HCT116 (cell line): ENCODE data around the gene ZBBX. TPM values are rescaled to one million over a fixed set of nuclear protein-coding genes. Genes with fewer than 3 reads are reported as not detected.

Experiments used
- ATAC-seq: fragments of 200-7000 bp; cut with Tn5 transposase; 2 replicates; pipeline ENCODE4 v1.9.1; 2020; ENCODE audit warnings: mild to moderate bottlenecking, moderate library complexity
- BruUV-seq: library from RNA; stranded (reverse); fragments of 400-500 nt; replicated peaks from 2 replicates; lab custom pipeline; 2021; lab: Mats Ljungman, UMichigan
- CTCF ChIA-PET: fragments of 300-600 bp; sonication (Branson Sonifier 250); formaldehyde crosslinking; loops from one replicate; lab custom pipeline; 2021; ENCODE audit warnings: antibody characterized with exemption; lab: Charles Lee
- POLR2A ChIA-PET: fragments of 300-600, 350-600 bp; sonication (Branson Sonifier 250); formaldehyde crosslinking; loops from one replicate; lab custom pipeline; 2021; ENCODE audit warnings: antibody characterized with exemption; lab: Charles Lee
- RAD21 ChIA-PET, 2 experiments: fragments of 300-600 bp; sonication (Branson Sonifier 250); formaldehyde crosslinking; loops; one replicate each; lab custom pipeline; 2023; ENCODE audit warnings: low total read pairs in 2 of 2; ENCODE audit not compliant: uncharacterized antibody in 2 of 2, unreplicated experiment in 2 of 2, low non-redundant PET in 1 of 2; lab: Charles Lee
- DNase-seq: peaks from one replicate; pipeline ENCODE4 v3.0.0-alpha.2; 2010; ENCODE audit warnings: low read depth, low spot score
- H2AFZ ChIP-seq: fragments of 200-600 bp; shearing (Covaris generic), sonication (generic); 2 replicates; pipeline ENCODE4 v1.6.1; 2017; ENCODE audit warnings: low read depth, mixed run types, mixed read lengths, antibody characterized with exemption, low read length; ENCODE audit not compliant: poor library complexity, severe bottlenecking
- H3K27ac ChIP-seq: 2 replicates; pipeline ENCODE4 v1.5.1; 2012; ENCODE audit warnings: low read depth, low read length
- H3K27me3 ChIP-seq: fragments of 200-600 bp; sonication (generic); 2 replicates; pipeline ENCODE4 v1.6.1; 2016; ENCODE audit warnings: mixed run types, low read length, mixed read lengths; ENCODE audit not compliant: insufficient read depth
- H3K36me3 ChIP-seq, 2 experiments: fragments of 200-500 bp in 1 of 2; fragments of 200-600 bp in 1 of 2; sonication (Bioruptor generic) in 1 of 2; sonication (generic) in 1 of 2; 2 replicates each; pipeline versions ENCODE4 v1.5.1 to v1.6.1; 2014 to 2016; ENCODE audit warnings: low read length in 2 of 2, inconsistent platforms in 1 of 2, mixed read lengths in 1 of 2, mixed run types in 1 of 2; ENCODE audit not compliant: insufficient read depth in 2 of 2, control insufficient read depth in 1 of 2
- H3K4me1 ChIP-seq, 2 experiments: fragments of 200-600 bp in 1 of 2; sonication (generic) in 1 of 2; 2 replicates each; pipeline versions ENCODE4 v1.5.1 to v1.6.1; 2012 to 2017; ENCODE audit warnings: low read length in 2 of 2, inconsistent platforms in 1 of 2, mild to moderate bottlenecking in 1 of 2, mixed read lengths in 1 of 2, mixed run types in 1 of 2, moderate library complexity in 1 of 2; ENCODE audit not compliant: insufficient read depth in 2 of 2, control insufficient read depth in 1 of 2
- H3K4me2 ChIP-seq: fragments of 200-600 bp; sonication (generic); 2 replicates; pipeline ENCODE4 v1.6.1; 2017; ENCODE audit warnings: mixed run types, low read length, mixed read lengths
- H3K4me3 ChIP-seq, 2 experiments: fragments of 200-600 bp in 1 of 2; sonication (generic) in 1 of 2; replicated peaks in 1 of 2; 2 replicates each; pipeline ENCODE4 v1.5.1; 2011 to 2016; ENCODE audit warnings: low read length in 2 of 2, control low read depth in 1 of 2, low read depth in 1 of 2, mild to moderate bottlenecking in 1 of 2, mixed read lengths in 1 of 2, mixed run types in 1 of 2
- H3K79me2 ChIP-seq: fragments of 200-600 bp; sonication (generic); 2 replicates; pipeline ENCODE4 v1.6.1; 2017; ENCODE audit warnings: mild to moderate bottlenecking, mixed run types, low read length, moderate library complexity, mixed read lengths; ENCODE audit not compliant: insufficient read depth
- H3K9ac ChIP-seq: fragments of 200-600 bp; sonication (generic); 2 replicates; pipeline ENCODE4 v1.6.1; 2016; ENCODE audit warnings: low read length, mixed read lengths
- H3K9me2 ChIP-seq: fragments of 200-600 bp; sonication (generic), shearing (Covaris generic); 2 replicates; pipeline ENCODE4 v1.6.1; 2017; ENCODE audit warnings: mixed run types, mild to moderate bottlenecking, moderate library complexity; ENCODE audit not compliant: insufficient read depth
- H3K9me3 ChIP-seq, 2 experiments: fragments of 200-500 bp in 1 of 2; fragments of 200-600 bp in 1 of 2; sonication (Bioruptor generic) in 1 of 2; sonication (generic) in 1 of 2; 2 replicates each; pipeline ENCODE4 v1.6.1; 2014 to 2017; ENCODE audit warnings: low read length in 2 of 2, mixed read lengths in 2 of 2, inconsistent platforms in 1 of 2, low read depth in 1 of 2, mild to moderate bottlenecking in 1 of 2, mixed run types in 1 of 2, moderate library complexity in 1 of 2; ENCODE audit not compliant: control insufficient read depth in 1 of 2, insufficient read depth in 1 of 2
- H4K20me1 ChIP-seq: fragments of 200-600 bp; sonication (generic), shearing (Covaris generic); 2 replicates; pipeline ENCODE4 v1.6.1; 2017; ENCODE audit warnings: mixed run types, mild to moderate bottlenecking, moderate library complexity; ENCODE audit not compliant: insufficient read depth
- CBX3 ChIP-seq: IDR thresholded peaks from 2 replicates; pipeline ENCODE4 v1.6.1; 2012; ENCODE audit warnings: low read depth
- CEBPB ChIP-seq: IDR thresholded peaks from 2 replicates; pipeline ENCODE4 v1.6.1; 2012; ENCODE audit warnings: low read depth
- CTCF ChIP-seq, 3 experiments: fragments of 200-600 bp in 1 of 3; sonication (generic) in 1 of 3; IDR thresholded peaks in 2 of 3; conservative IDR thresholded peaks in 1 of 3; 2 replicates each; pipeline ENCODE4 v1.5.1; 2012 to 2017; ENCODE audit warnings: low read depth in 2 of 3, low read length in 2 of 3, antibody characterized with exemption in 1 of 3, borderline replicate concordance in 1 of 3, control low read depth in 1 of 3, mild to moderate bottlenecking in 1 of 3, mixed read lengths in 1 of 3, mixed run types in 1 of 3, moderate library complexity in 1 of 3; ENCODE audit not compliant: insufficient read depth in 1 of 3
- EGR1 ChIP-seq: IDR thresholded peaks from 2 replicates; pipeline ENCODE4 v1.6.1; 2012; ENCODE audit warnings: low read depth
- ELF1 ChIP-seq: IDR thresholded peaks from 2 replicates; pipeline ENCODE4 v1.6.1; 2012; ENCODE audit warnings: low read depth, borderline replicate concordance
- EZH2 ChIP-seq: fragments of 200-600 bp; sonication (generic); IDR thresholded peaks from 2 replicates; pipeline ENCODE4 v1.6.1; 2017; ENCODE audit warnings: antibody characterized with exemption, mixed run types
- EZH2phosphoT487 ChIP-seq: fragments of 200-600 bp; IDR thresholded peaks from 2 replicates; pipeline ENCODE4 v1.6.1; 2018; ENCODE audit warnings: antibody characterized with exemption, borderline replicate concordance
- JUND ChIP-seq: IDR thresholded peaks from 2 replicates; pipeline ENCODE4 v1.6.1; 2012
- POLR2A ChIP-seq: IDR thresholded peaks from 2 replicates; pipeline ENCODE4 v1.7.0; 2011; ENCODE audit warnings: borderline replicate concordance; ENCODE audit not compliant: insufficient read depth, insufficient read length; ENCODE audit errors: extremely low read depth
- POLR2AphosphoS5 ChIP-seq: IDR thresholded peaks from 2 replicates; pipeline ENCODE4 v1.6.1; 2011; ENCODE audit warnings: mild to moderate bottlenecking, low read depth, low read length, moderate library complexity
- RAD21 ChIP-seq: IDR thresholded peaks from 2 replicates; pipeline ENCODE4 v1.6.1; 2012; ENCODE audit warnings: low read depth, mild to moderate bottlenecking
- SP1 ChIP-seq: IDR thresholded peaks from 2 replicates; pipeline ENCODE4 v1.6.1; 2012; ENCODE audit warnings: low read depth
- SRF ChIP-seq: IDR thresholded peaks from 2 replicates; pipeline ENCODE4 v1.6.1; 2012; ENCODE audit warnings: low read depth
- YY1 ChIP-seq: IDR thresholded peaks from 2 replicates; pipeline ENCODE4 v1.6.1; 2011; ENCODE audit warnings: low read length, low read depth, moderate library complexity, mild to moderate bottlenecking; ENCODE audit not compliant: insufficient replicate concordance; ENCODE audit errors: extremely low read depth
- ZBTB33 ChIP-seq: IDR thresholded peaks from 2 replicates; pipeline ENCODE4 v1.6.1; 2011; ENCODE audit warnings: mild to moderate bottlenecking, low read length, moderate library complexity; ENCODE audit not compliant: insufficient replicate concordance; ENCODE audit errors: extremely low read depth
- ZFX ChIP-seq: fragments of 450-650 bp; IDR thresholded peaks from 2 replicates; pipeline ENCODE4 v1.6.1; 2017
- ZNF274 ChIP-seq: fragments of 200-500 bp; sonication (Bioruptor generic); IDR thresholded peaks from 2 replicates; pipeline ENCODE4 v1.6.1; 2014; ENCODE audit warnings: mild to moderate bottlenecking, low read depth, low read length, inconsistent platforms
- intact Hi-C: fragments of 100-400 bp; cut with micrococcal nuclease; formaldehyde crosslinking; loops from 2 replicates; pipeline ENCODE4 v1.10.0; 2022
- total RNA-seq: library from RNA; stranded (reverse); gene quantifications from one replicate; pipeline ENCODE4 v1.2.1, GENCODE V29; 2021; ENCODE audit not compliant: unreplicated experiment

The ZBBX gene
- total RNA-seq, 1 experiment from 2014 or later = 0.81 TPM

GRCh38 chr3:167198949-167199600 is 181.0 kb downstream of the ZBBX start:
- H3K9ac ChIP-seq = no peak overlapping the region
- H3K27me3 ChIP-seq = no peaks in the 10 kb centered on the region
- H3K9me3 ChIP-seq = no peaks in the 10 kb centered on the region
- no peak overlapping the region for H3K4me3 ChIP-seq
- H4K20me1 ChIP-seq = no peaks in the 10 kb centered on the region
- no TSS peak for BruUV-seq
- no peak overlapping the region for H2AFZ ChIP-seq
- intact Hi-C loops = no loop called here
- no peak overlapping the region for H3K4me2 ChIP-seq
- H3K4me1 ChIP-seq = no peaks in the 10 kb centered on the region
- ATAC-seq (no peak), DNase-seq (no peak)
- ChIA-PET RAD21 (no interaction called here), CTCF (no interaction called here), POLR2A (no interaction called here)
- TF ChIP-seq ZBTB33 = no peak
- TF ChIP-seq JUND = no peak
- TF ChIP-seq EGR1 = no peak
- no peak for TF ChIP-seq POLR2AphosphoS5
- TF ChIP-seq ELF1 = no peak
- TF ChIP-seq CBX3 = no peak
- no peak for TF ChIP-seq SP1
- no peak for TF ChIP-seq RAD21
- no peak for TF ChIP-seq EZH2phosphoT487
- TF ChIP-seq YY1 = no peak
- TF ChIP-seq POLR2A = no peak
- no peak for TF ChIP-seq ZNF274
- TF ChIP-seq SRF = no peak
- no peak for TF ChIP-seq ZFX
- no peak for TF ChIP-seq CTCF (IDR thresholded peaks at IDR 0.05 in 2 of 3, conservative IDR thresholded peaks at IDR 0.05 in 1 of 3; ENCODE audit: borderline replicate concordance in 1 of 3, insufficient read depth in 1 of 3, low read depth in 2 of 3, low read length in 2 of 3)
- TF ChIP-seq CEBPB = no peak
- TF ChIP-seq EZH2 = no peak
- H3K27ac ChIP-seq = no peak overlapping the region
- no peaks in the 10 kb centered on the region for H3K79me2 ChIP-seq
- H3K9me2 ChIP-seq = no peaks in the 10 kb centered on the region
- H3K36me3 ChIP-seq = no peaks in the 10 kb centered on the region
